KMS-11 (cell line): ENCODE results near the gene MLN.

Source experiments
- H2AFZ ChIP-seq: fragments of 200-600 bp; sonication (generic); 2 replicates; pipeline ENCODE4 v1.6.1; 2016; ENCODE audit warnings: antibody characterized with exemption, mixed run types, low read depth
- H3K27ac ChIP-seq: fragments of 200-600 bp; sonication (generic); 2 replicates; pipeline ENCODE4 v1.6.1; 2016; ENCODE audit warnings: mild to moderate bottlenecking, mixed run types
- H3K27me3 ChIP-seq: fragments of 200-600 bp; sonication (generic); 2 replicates; pipeline ENCODE4 v1.6.1; 2017; ENCODE audit warnings: mild to moderate bottlenecking, low read depth, mixed run types, moderate library complexity; ENCODE audit not compliant: insufficient read depth
- H3K36me3 ChIP-seq: fragments of 200-600 bp; sonication (generic); 2 replicates; pipeline ENCODE4 v1.6.1; 2017; ENCODE audit warnings: mild to moderate bottlenecking, mixed run types; ENCODE audit not compliant: insufficient read depth
- H3K4me1 ChIP-seq: fragments of 200-600 bp; sonication (generic); 2 replicates; pipeline ENCODE4 v1.6.1; 2016; ENCODE audit warnings: mild to moderate bottlenecking, low read depth, mixed run types; ENCODE audit not compliant: poor library complexity, severe bottlenecking
- H3K4me2 ChIP-seq: fragments of 200-600 bp; sonication (generic); 2 replicates; pipeline ENCODE4 v1.7.0; 2016; ENCODE audit warnings: mild to moderate bottlenecking, mixed run types
- H3K4me3 ChIP-seq: fragments of 200-600 bp; sonication (generic); IDR thresholded peaks from 2 replicates; pipeline ENCODE4 v1.6.1; 2017; ENCODE audit warnings: low read depth, low read length, mixed read lengths; ENCODE audit not compliant: insufficient read depth
- H3K79me2 ChIP-seq: fragments of 200-600 bp; sonication (generic); 2 replicates; pipeline ENCODE4 v1.6.1; 2016; ENCODE audit warnings: low read depth, mixed run types; ENCODE audit not compliant: insufficient read depth
- H3K9ac ChIP-seq: fragments of 200-600 bp; sonication (generic); 2 replicates; pipeline ENCODE4 v1.6.1; 2016; ENCODE audit warnings: mild to moderate bottlenecking, mixed run types
- H4K20me1 ChIP-seq: fragments of 200-600 bp; sonication (generic); 2 replicates; pipeline ENCODE4 v1.6.1; 2016; ENCODE audit warnings: mild to moderate bottlenecking, mixed run types; ENCODE audit not compliant: insufficient read depth
- CTCF ChIP-seq: fragments of 200-600 bp; sonication (generic); conservative IDR thresholded peaks from 2 replicates; pipeline ENCODE4 v1.6.1; 2017; ENCODE audit warnings: low read depth, mild to moderate bottlenecking, antibody characterized with exemption, low read length, moderate library complexity, mixed read lengths

The MLN gene

GRCh38 chr6:33750244-33750991, 53.4 kb downstream of the MLN start:
- H3K27me3 ChIP-seq, result peaks cover 43% of the 10 kb centered on the region; the same call in 1 of the 2 replicates
- H3K27ac ChIP-seq, result no peak overlapping the region
- no peaks in the 10 kb centered on the region for H3K36me3 ChIP-seq
- no peak overlapping the region for H3K9ac ChIP-seq
- no peak overlapping the region for H2AFZ ChIP-seq
- no peaks in the 10 kb centered on the region for H3K4me1 ChIP-seq
- H3K4me2 ChIP-seq, result no peak overlapping the region
- no peaks in the 10 kb centered on the region for H4K20me1 ChIP-seq
- H3K79me2 ChIP-seq, result no peaks in the 10 kb centered on the region
- H3K4me3 ChIP-seq, result no peak overlapping the region
- TF ChIP-seq CTCF, result no peak

- no peaks in the 10 kb centered on the region for H3K36me3 ChIP-seq
- H3K9ac ChIP-seq, result no peak overlapping the region
- no peaks in the 10 kb centered on the region for H3K79me2 ChIP-seq
- no peak overlapping the region for H2AFZ ChIP-seq
- H3K4me1 ChIP-seq, result peaks cover 3% of the 10 kb centered on the region
- no peak for TF ChIP-seq CTCF
- H4K20me1 ChIP-seq, result no peaks in the 10 kb centered on the region
- H3K4me3 ChIP-seq, result no peak overlapping the region
- H3K4me2 ChIP-seq, result no peak overlapping the region
- H3K27me3 ChIP-seq, result peaks cover 41% of the 10 kb centered on the region; the same call in 1 of the 2 replicates
- H3K27ac ChIP-seq, result no peak overlapping the region
Measured at GRCh38 chr6:33749401-33749800, 54.4 kb downstream of the MLN start.

- no peak overlapping the region for H3K4me2 ChIP-seq
- H3K27me3 ChIP-seq, result peaks cover 41% of the 10 kb centered on the region; the same call in 1 of the 2 replicates
- H3K27ac ChIP-seq, result no peak overlapping the region
- H3K79me2 ChIP-seq, result no peaks in the 10 kb centered on the region
- no peak for TF ChIP-seq CTCF
- H3K4me1 ChIP-seq, result peaks cover 7% of the 10 kb centered on the region
- no peak overlapping the region for H3K9ac ChIP-seq
- no peak overlapping the region for H3K4me3 ChIP-seq
- no peak overlapping the region for H2AFZ ChIP-seq
- H4K20me1 ChIP-seq, result no peaks in the 10 kb centered on the region
- H3K36me3 ChIP-seq, result no peaks in the 10 kb centered on the region
Measured at GRCh38 chr6:33748841-33749240, 55.0 kb downstream of the MLN start.

- TF ChIP-seq CTCF, result no peak
- Histone ChIP-seq H3K27me3 (peaks cover 47% of the 10 kb centered on the region), H3K27ac (no peak overlapping the region), H2AFZ (no peak overlapping the region), H3K4me1 (peaks cover 7% of the 10 kb centered on the region), H3K36me3 (no peaks in the 10 kb centered on the region), H3K4me3 (no peak overlapping the region), H3K79me2 (no peaks in the 10 kb centered on the region), H3K4me2 (no peak overlapping the region), H4K20me1 (no peaks in the 10 kb centered on the region), H3K9ac (no peak overlapping the region)
Measured at GRCh38 chr6:33747823-33748222, 56.0 kb downstream of the MLN start.
